SK-N-SH treated with all-trans-retinoic acid at 6 μM for 48 hours (cell line): Measurements from ENCODE around the gene GPR139.

ENCODE experiments used
- ATAC-seq: fragments of 200-7000 bp; cut with Tn5 transposase; 3 replicates; pipeline ENCODE4 v1.9.1; 2020; ENCODE audit warnings: mild to moderate bottlenecking, moderate library complexity
- ARNTL ChIP-seq: fragments of 450-650 bp; formaldehyde crosslinking; IDR thresholded peaks from 2 replicates; pipeline ENCODE4 v1.5.0; 2020; ENCODE audit warnings: low read depth, mild to moderate bottlenecking, moderate library complexity, borderline replicate concordance
- BACH2 ChIP-seq: fragments of 250-450 bp; sonication (Bioruptor Pico); IDR thresholded peaks from 2 replicates; pipeline ENCODE4 v1.9.0; 2021; ENCODE audit warnings: mild to moderate bottlenecking, borderline replicate concordance
- CSDC2 ChIP-seq: fragments of 250-450 bp; sonication (Bioruptor Pico); IDR thresholded peaks from 2 replicates; pipeline ENCODE4 v1.5.0; 2020; ENCODE audit warnings: mild to moderate bottlenecking, moderate library complexity
- ESRRG ChIP-seq: fragments of 250-450 bp; sonication (Bioruptor Pico); IDR thresholded peaks from 2 replicates; pipeline ENCODE4 v1.6.1; 2021; ENCODE audit warnings: mild to moderate bottlenecking
- GLIS3 ChIP-seq: fragments of 250-450 bp; sonication (Bioruptor Pico); IDR thresholded peaks from 2 replicates; pipeline ENCODE4 v1.5.0; 2020; ENCODE audit warnings: mild to moderate bottlenecking, moderate library complexity
- ISL1 ChIP-seq: fragments of 250-450 bp; sonication (Bioruptor Pico); IDR thresholded peaks from 2 replicates; pipeline ENCODE4 v2.1.2; 2022; ENCODE audit warnings: mild to moderate bottlenecking, moderate library complexity
- OSR1 ChIP-seq: fragments of 250-450 bp; sonication (Bioruptor Pico); IDR thresholded peaks from 2 replicates; pipeline ENCODE4 v1.8.0; 2022; ENCODE audit warnings: moderate library complexity, mild to moderate bottlenecking, inconsistent platforms
- PPARA ChIP-seq: fragments of 250-450 bp; sonication (Bioruptor Pico); IDR thresholded peaks from 2 replicates; pipeline ENCODE4 v1.5.0; 2020; ENCODE audit warnings: mild to moderate bottlenecking, borderline replicate concordance
- RARB ChIP-seq: fragments of 250-450 bp; sonication (Bioruptor Pico); IDR thresholded peaks from 2 replicates; pipeline ENCODE4 v1.8.0; 2021; ENCODE audit warnings: mild to moderate bottlenecking, moderate library complexity
- SNAI2 ChIP-seq: fragments of 250-450 bp; sonication (Bioruptor Pico); IDR thresholded peaks from 2 replicates; pipeline ENCODE4 v1.5.0; 2020; ENCODE audit warnings: mild to moderate bottlenecking, moderate library complexity
- TCF4 ChIP-seq: fragments of 250-450 bp; sonication (Bioruptor Pico); IDR thresholded peaks from 2 replicates; pipeline ENCODE4 v1.8.0; 2021; ENCODE audit warnings: mild to moderate bottlenecking, moderate library complexity, borderline replicate concordance
- TOX ChIP-seq: fragments of 250-450 bp; sonication (Bioruptor Pico); IDR thresholded peaks from 2 replicates; pipeline ENCODE4 v1.8.0; 2021; ENCODE audit warnings: mild to moderate bottlenecking, moderate library complexity, borderline replicate concordance
- ZC3H10 ChIP-seq: fragments of 250-450 bp; sonication (Bioruptor Pico); IDR thresholded peaks from 2 replicates; pipeline ENCODE4 v1.5.1; 2021; ENCODE audit warnings: mild to moderate bottlenecking, moderate library complexity
- ZFP3 ChIP-seq: fragments of 250-450 bp; sonication (Bioruptor Pico); IDR thresholded peaks from 2 replicates; pipeline ENCODE4 v1.5.0; 2020; ENCODE audit warnings: mild to moderate bottlenecking, moderate library complexity
- ZFP30 ChIP-seq: fragments of 450-650 bp; formaldehyde crosslinking; IDR thresholded peaks from 2 replicates; pipeline ENCODE4 v1.5.0; 2022; ENCODE audit warnings: mild to moderate bottlenecking, moderate library complexity
- ZNF565 ChIP-seq: fragments of 450-650 bp; formaldehyde crosslinking; conservative IDR thresholded peaks from 2 replicates; pipeline ENCODE4 v1.5.0; 2020; ENCODE audit warnings: low read depth, mild to moderate bottlenecking, moderate library complexity
- ZNF70 ChIP-seq: fragments of 450-650 bp; formaldehyde crosslinking; IDR thresholded peaks from 2 replicates; pipeline ENCODE4 v1.5.0; 2020; ENCODE audit warnings: mild to moderate bottlenecking, moderate library complexity
- TF ChIP-seq, protein P1 (sequence below): fragments of 250-450 bp; sonication (Bioruptor Pico); IDR thresholded peaks from 2 replicates; pipeline ENCODE4 v1.8.0; 2021; ENCODE audit warnings: low read depth, mild to moderate bottlenecking, moderate library complexity, borderline replicate concordance
- TF ChIP-seq, protein P2 (sequence below): fragments of 250-450 bp; sonication (Bioruptor Pico); IDR thresholded peaks from 2 replicates; pipeline ENCODE4 v1.5.1; 2021; ENCODE audit warnings: mild to moderate bottlenecking, moderate library complexity
- TF ChIP-seq, protein P3 (sequence below): fragments of 250-450 bp; sonication (Bioruptor Pico); IDR thresholded peaks from 2 replicates; pipeline ENCODE4 v1.5.1; 2020; ENCODE audit warnings: low read depth, mild to moderate bottlenecking, moderate library complexity
- TF ChIP-seq, protein P4 (sequence below): fragments of 250-450 bp; sonication (Bioruptor Pico); IDR thresholded peaks from 2 replicates; pipeline ENCODE4 v1.8.0; 2020; ENCODE audit warnings: mild to moderate bottlenecking, moderate library complexity, borderline replicate concordance
- TF ChIP-seq, protein P5 (sequence below): fragments of 250-450 bp; sonication (Bioruptor Pico); IDR thresholded peaks from 2 replicates; pipeline ENCODE4 v1.5.0; 2020; ENCODE audit warnings: mild to moderate bottlenecking, moderate library complexity

The GPR139 gene

DNA sequence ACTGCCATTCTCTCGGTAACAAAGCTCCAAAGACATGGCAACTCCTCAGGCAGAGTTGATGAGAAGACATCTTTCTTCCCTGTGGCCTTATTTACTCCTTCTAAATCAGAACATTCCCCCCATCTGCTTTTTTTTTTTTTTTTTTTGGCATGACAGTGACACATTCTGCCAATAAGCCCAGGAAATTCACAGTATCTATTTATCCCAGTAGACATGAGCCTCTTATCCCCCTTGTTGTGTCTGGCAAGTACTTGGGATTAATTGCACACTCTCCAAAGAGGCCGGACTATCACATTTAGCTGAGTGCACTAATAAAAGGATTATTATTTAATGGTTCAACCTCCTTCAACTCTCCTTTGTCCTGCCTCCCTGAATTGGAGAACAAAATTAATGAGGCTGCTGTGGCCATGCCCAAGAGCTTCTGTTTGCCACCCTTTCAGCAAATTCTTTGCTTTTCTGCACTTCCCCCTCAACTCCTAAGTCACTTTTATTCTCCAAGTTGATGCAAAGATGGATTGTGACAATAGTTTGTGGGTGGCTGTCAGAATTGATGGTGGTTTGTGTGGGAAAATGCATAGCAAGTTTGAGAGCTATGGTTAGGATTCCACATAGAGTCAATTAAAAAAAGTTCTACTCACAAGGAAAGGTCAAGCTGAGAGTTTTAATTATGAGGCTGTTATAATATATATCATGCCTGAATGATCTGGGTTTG is 47.2 kb downstream of the GPR139 start:
- ATAC-seq: no peak
- TF ChIP-seq ISL1 (CRISPR knock-in tag) (no peak), BACH2 (CRISPR knock-in tag) (no peak), ZFP30 (CRISPR knock-in tag) (no peak), TCF4 (no peak), CSDC2 (no peak), PPARA (no peak), ZC3H10 (CRISPR knock-in tag) (no peak)
- TF ChIP-seq, protein P1, sequence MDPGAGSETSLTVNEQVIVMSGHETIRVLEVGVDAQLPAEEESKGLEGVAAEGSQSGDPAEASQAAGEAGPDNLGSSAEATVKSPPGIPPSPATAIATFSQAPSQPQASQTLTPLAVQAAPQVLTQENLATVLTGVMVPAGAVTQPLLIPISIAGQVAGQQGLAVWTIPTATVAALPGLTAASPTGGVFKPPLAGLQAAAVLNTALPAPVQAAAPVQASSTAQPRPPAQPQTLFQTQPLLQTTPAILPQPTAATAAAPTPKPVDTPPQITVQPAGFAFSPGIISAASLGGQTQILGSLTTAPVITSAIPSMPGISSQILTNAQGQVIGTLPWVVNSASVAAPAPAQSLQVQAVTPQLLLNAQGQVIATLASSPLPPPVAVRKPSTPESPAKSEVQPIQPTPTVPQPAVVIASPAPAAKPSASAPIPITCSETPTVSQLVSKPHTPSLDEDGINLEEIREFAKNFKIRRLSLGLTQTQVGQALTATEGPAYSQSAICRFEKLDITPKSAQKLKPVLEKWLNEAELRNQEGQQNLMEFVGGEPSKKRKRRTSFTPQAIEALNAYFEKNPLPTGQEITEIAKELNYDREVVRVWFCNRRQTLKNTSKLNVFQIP (CRISPR knock-in tag): no peak

DNA sequence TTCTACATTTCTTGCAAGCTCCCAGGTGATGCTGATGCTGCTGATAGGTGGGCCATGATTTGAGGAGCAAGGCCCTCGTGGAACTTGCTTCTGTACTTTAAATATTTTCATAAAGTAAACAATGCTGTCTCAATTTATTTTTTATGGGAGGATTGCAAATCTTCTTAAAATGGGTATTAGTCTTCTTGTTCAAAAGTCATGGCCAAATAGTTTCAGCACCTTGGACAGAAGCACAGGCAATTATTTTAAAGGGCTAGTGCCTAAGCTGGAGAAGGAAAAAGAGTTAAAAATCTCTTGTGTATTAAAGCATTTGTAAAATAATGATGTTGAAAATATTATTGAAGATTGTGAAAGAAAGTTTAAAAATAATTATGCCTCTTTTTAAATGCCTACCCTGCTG is 50.5 kb downstream of the GPR139 start:
- TF ChIP-seq ISL1 (CRISPR knock-in tag): no peak
- TF ChIP-seq TCF4: no peak
- no peak for TF ChIP-seq RARB (CRISPR knock-in tag)
- no peak for TF ChIP-seq ZFP3
- no peak for TF ChIP-seq BACH2 (CRISPR knock-in tag)
- TF ChIP-seq ARNTL (CRISPR knock-in tag): no peak
- no peak for TF ChIP-seq ZNF565 (CRISPR knock-in tag)
- TF ChIP-seq SNAI2 (CRISPR knock-in tag): no peak
- no peak for TF ChIP-seq ZC3H10 (CRISPR knock-in tag)
- ATAC-seq: no peak

DNA sequence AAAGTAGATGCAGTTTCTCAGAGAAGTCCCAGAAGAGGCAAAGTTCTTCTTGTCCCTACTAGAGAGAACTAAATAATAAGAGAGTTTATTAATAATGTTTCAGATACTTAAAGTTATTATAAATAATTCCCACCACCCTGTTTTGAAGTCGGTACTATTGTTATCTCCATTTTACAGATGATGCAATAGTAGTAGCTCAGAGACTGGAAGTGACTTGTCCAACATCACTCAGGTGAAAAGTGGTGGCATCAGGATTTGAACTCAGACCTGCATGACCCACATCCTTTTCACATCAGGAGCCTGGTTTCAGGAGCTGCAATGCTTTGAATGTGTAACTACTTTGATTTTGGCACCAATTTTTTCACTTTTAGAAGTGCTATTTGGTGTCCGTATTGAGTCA is 52.7 kb downstream of the GPR139 start:
- no peak for ATAC-seq
- TF ChIP-seq, protein P2, sequence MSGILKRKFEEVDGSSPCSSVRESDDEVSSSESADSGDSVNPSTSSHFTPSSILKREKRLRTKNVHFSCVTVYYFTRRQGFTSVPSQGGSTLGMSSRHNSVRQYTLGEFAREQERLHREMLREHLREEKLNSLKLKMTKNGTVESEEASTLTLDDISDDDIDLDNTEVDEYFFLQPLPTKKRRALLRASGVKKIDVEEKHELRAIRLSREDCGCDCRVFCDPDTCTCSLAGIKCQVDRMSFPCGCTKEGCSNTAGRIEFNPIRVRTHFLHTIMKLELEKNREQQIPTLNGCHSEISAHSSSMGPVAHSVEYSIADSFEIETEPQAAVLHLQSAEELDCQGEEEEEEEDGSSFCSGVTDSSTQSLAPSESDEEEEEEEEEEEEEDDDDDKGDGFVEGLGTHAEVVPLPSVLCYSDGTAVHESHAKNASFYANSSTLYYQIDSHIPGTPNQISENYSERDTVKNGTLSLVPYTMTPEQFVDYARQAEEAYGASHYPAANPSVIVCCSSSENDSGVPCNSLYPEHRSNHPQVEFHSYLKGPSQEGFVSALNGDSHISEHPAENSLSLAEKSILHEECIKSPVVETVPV (CRISPR knock-in tag): no peak
- no peak for TF ChIP-seq TOX (CRISPR knock-in tag)
- no peak for TF ChIP-seq ZNF70 (CRISPR knock-in tag)
- no peak for TF ChIP-seq ZNF565 (CRISPR knock-in tag)
- no peak for TF ChIP-seq SNAI2 (CRISPR knock-in tag)
- TF ChIP-seq ESRRG (CRISPR knock-in tag): no peak
- TF ChIP-seq BACH2 (CRISPR knock-in tag): no peak
- TF ChIP-seq, protein P3, sequence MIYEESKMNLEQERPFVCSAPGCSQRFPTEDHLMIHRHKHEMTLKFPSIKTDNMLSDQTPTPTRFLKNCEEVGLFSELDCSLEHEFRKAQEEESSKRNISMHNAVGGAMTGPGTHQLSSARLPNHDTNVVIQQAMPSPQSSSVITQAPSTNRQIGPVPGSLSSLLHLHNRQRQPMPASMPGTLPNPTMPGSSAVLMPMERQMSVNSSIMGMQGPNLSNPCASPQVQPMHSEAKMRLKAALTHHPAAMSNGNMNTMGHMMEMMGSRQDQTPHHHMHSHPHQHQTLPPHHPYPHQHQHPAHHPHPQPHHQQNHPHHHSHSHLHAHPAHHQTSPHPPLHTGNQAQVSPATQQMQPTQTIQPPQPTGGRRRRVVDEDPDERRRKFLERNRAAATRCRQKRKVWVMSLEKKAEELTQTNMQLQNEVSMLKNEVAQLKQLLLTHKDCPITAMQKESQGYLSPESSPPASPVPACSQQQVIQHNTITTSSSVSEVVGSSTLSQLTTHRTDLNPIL (CRISPR knock-in tag): no peak

DNA sequence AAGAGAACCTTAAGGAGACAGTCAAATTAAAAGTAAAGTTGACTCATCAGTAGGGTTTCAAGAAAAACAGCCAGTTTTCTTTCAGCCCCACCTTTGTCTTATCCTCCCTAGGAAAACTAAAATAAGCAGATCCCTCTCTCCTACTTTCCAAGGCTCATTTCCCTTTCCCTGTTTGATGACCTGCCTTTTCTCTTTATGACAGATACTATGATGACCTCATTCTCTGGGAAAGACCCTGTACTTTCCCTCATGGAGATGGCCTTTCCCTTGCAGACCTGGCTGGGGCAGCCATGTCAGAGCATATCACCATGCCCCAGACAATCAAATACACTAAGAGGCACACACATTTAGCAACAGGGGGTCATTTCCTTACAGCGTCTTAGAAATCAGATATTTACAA is 53.6 kb downstream of the GPR139 start:
- ATAC-seq: no peak
- no peak for TF ChIP-seq OSR1 (CRISPR knock-in tag)
- no peak for TF ChIP-seq CSDC2
- no peak for TF ChIP-seq SNAI2 (CRISPR knock-in tag)
- no peak for TF ChIP-seq RARB (CRISPR knock-in tag)
- no peak for TF ChIP-seq ESRRG (CRISPR knock-in tag)
- no peak for TF ChIP-seq PPARA
- TF ChIP-seq, protein P1 (CRISPR knock-in tag): no peak
- no peak for TF ChIP-seq ZFP30 (CRISPR knock-in tag)
- TF ChIP-seq TOX (CRISPR knock-in tag): no peak
- no peak for TF ChIP-seq TCF4
- no peak for TF ChIP-seq GLIS3 (CRISPR knock-in tag)
- no peak for TF ChIP-seq ARNTL (CRISPR knock-in tag)
- TF ChIP-seq, protein P4, sequence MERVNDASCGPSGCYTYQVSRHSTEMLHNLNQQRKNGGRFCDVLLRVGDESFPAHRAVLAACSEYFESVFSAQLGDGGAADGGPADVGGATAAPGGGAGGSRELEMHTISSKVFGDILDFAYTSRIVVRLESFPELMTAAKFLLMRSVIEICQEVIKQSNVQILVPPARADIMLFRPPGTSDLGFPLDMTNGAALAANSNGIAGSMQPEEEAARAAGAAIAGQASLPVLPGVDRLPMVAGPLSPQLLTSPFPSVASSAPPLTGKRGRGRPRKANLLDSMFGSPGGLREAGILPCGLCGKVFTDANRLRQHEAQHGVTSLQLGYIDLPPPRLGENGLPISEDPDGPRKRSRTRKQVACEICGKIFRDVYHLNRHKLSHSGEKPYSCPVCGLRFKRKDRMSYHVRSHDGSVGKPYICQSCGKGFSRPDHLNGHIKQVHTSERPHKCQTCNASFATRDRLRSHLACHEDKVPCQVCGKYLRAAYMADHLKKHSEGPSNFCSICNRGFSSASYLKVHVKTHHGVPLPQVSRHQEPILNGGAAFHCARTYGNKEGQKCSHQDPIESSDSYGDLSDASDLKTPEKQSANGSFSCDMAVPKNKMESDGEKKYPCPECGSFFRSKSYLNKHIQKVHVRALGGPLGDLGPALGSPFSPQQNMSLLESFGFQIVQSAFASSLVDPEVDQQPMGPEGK (CRISPR knock-in tag): no peak
- TF ChIP-seq, protein P5, sequence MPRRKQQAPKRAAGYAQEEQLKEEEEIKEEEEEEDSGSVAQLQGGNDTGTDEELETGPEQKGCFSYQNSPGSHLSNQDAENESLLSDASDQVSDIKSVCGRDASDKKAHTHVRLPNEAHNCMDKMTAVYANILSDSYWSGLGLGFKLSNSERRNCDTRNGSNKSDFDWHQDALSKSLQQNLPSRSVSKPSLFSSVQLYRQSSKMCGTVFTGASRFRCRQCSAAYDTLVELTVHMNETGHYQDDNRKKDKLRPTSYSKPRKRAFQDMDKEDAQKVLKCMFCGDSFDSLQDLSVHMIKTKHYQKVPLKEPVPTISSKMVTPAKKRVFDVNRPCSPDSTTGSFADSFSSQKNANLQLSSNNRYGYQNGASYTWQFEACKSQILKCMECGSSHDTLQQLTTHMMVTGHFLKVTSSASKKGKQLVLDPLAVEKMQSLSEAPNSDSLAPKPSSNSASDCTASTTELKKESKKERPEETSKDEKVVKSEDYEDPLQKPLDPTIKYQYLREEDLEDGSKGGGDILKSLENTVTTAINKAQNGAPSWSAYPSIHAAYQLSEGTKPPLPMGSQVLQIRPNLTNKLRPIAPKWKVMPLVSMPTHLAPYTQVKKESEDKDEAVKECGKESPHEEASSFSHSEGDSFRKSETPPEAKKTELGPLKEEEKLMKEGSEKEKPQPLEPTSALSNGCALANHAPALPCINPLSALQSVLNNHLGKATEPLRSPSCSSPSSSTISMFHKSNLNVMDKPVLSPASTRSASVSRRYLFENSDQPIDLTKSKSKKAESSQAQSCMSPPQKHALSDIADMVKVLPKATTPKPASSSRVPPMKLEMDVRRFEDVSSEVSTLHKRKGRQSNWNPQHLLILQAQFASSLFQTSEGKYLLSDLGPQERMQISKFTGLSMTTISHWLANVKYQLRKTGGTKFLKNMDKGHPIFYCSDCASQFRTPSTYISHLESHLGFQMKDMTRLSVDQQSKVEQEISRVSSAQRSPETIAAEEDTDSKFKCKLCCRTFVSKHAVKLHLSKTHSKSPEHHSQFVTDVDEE (CRISPR knock-in tag): no peak
- no peak for TF ChIP-seq ZC3H10 (CRISPR knock-in tag)
- no peak for TF ChIP-seq ISL1 (CRISPR knock-in tag)
- no peak for TF ChIP-seq ZFP3
- TF ChIP-seq, protein P3 (CRISPR knock-in tag): no peak
- no peak for TF ChIP-seq ZNF565 (CRISPR knock-in tag)
